Natural killer cell (primary cell): ENCODE data around the gene COL6A3. TPM values are rescaled to one million over a fixed set of nuclear protein-coding genes. Genes with fewer than 3 reads are reported as not detected.

Source experiments
- ATAC-seq, 3 donors: fragments of 150-1000 bp in 2 of 3; fragments of 200-7000 bp in 1 of 3; cut with Tn5 transposase; 1 replicate in 1 of 3; 2 replicates in 2 of 3; pipeline ENCODE4 v1.10.0; 2021; ENCODE audit warnings: mild to moderate bottlenecking in 2 of 3, moderate library complexity in 2 of 3
- DNase-seq, 2 donors: peaks; one replicate each; pipeline versions ENCODE4 v3.0.0 to v3.0.0-alpha.2; 2013 to 2021; ENCODE audit warnings: mixed read lengths in 1 of 2
- H3K27ac ChIP-seq: one replicate; pipeline ENCODE4 v1.5.1; 2013; ENCODE audit warnings: mild to moderate bottlenecking, low read length
- H3K27me3 ChIP-seq: one replicate; pipeline ENCODE4 v1.6.1; 2013; ENCODE audit warnings: low read length; ENCODE audit not compliant: control insufficient read depth, insufficient read depth
- H3K36me3 ChIP-seq: one replicate; pipeline ENCODE4 v1.6.1; 2013; ENCODE audit warnings: low read length; ENCODE audit not compliant: control insufficient read depth, insufficient read depth
- H3K4me1 ChIP-seq: one replicate; pipeline ENCODE4 v1.6.1; 2013; ENCODE audit warnings: low read length; ENCODE audit not compliant: control insufficient read depth, insufficient read depth
- H3K4me3 ChIP-seq: one replicate; pipeline ENCODE4 v1.5.1; 2013; ENCODE audit warnings: low read length
- H3K9me3 ChIP-seq: one replicate; pipeline ENCODE4 v1.6.1; 2013; ENCODE audit warnings: low read length; ENCODE audit not compliant: control insufficient read depth, insufficient read depth
- H3K27ac Mint-ChIP-seq, 2 donors: one replicate each; pipeline ENCODE4 v1.8.0; 2022; ENCODE audit warnings: mild to moderate bottlenecking in 2 of 2, mixed read lengths in 2 of 2, moderate library complexity in 1 of 2
- H3K27me3 Mint-ChIP-seq, 2 donors: one replicate each; pipeline ENCODE4 v1.8.0; 2022; ENCODE audit warnings: low read depth in 2 of 2, mixed read lengths in 2 of 2
- H3K36me3 Mint-ChIP-seq: one replicate; pipeline ENCODE4 v1.8.0; 2022; ENCODE audit warnings: mixed read lengths
- H3K4me1 Mint-ChIP-seq, 2 donors: one replicate each; pipeline ENCODE4 v1.8.0; 2022; ENCODE audit warnings: mixed read lengths in 2 of 2
- H3K4me3 Mint-ChIP-seq: one replicate; pipeline ENCODE4 v1.8.0; 2022; ENCODE audit warnings: mild to moderate bottlenecking, moderate library complexity, mixed read lengths
- H3K9me3 Mint-ChIP-seq, 2 donors: one replicate each; pipeline ENCODE4 v1.8.0; 2022; ENCODE audit warnings: mixed read lengths in 2 of 2
- WGBS: methylation state at CpG from one replicate; pipeline ENCODE4 v1.1.7; 2013; ENCODE audit warnings: missing lambda C conversion rate; ENCODE audit not compliant: insufficient coverage; 5-methylcytosine and 5-hydroxymethylcytosine counted together
- intact Hi-C: fragments of 100-400 bp; cut with micrococcal nuclease; formaldehyde crosslinking; loops from one replicate; pipeline ENCODE4 v1.14.2; 2022
- total RNA-seq, 4 donors: library from RNA; stranded (reverse); fragments of 120-200 nt in 1 of 4; gene quantifications; one replicate each; pipeline versions ENCODE4 v1.2.3 to v1.2.4, GENCODE V29; 2013 to 2022
- TF ChIP-seq, protein P1 (sequence below): fragments of 200-600 bp; IDR thresholded peaks from one replicate; pipeline ENCODE4 v1.8.0; 2022; ENCODE audit warnings: antibody characterized with exemption

The COL6A3 gene
- total RNA-seq, 3 donors from 2014 or later (not counting 1 experiment from before 2014, with no cell fraction given): 0.10 to 0.31 (median 0.29) TPM

DNA sequence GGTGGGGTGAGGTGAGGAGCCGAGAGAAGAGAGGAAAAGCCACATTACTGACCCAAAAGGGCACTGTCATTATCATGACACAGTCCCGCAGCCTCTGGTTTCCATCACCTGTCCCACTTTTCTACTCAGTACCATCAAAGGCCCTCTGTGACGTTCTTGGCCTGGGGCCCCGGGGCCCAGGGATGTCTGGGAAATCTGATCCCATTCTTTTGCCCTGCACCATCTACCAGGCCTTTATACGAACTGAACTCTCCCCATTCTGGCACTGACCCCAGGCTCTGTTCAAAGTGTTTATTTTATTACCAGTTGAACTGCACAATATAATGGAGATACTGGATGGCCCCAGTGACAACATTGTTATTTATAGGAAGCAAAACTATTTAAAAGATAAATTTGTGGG, 89.1 kb downstream of the COL6A3 start:
- no peaks in the 10 kb centered on the region for H3K9me3 Mint-ChIP-seq
- intact Hi-C loops: no loop called here
- TF ChIP-seq, protein P1, sequence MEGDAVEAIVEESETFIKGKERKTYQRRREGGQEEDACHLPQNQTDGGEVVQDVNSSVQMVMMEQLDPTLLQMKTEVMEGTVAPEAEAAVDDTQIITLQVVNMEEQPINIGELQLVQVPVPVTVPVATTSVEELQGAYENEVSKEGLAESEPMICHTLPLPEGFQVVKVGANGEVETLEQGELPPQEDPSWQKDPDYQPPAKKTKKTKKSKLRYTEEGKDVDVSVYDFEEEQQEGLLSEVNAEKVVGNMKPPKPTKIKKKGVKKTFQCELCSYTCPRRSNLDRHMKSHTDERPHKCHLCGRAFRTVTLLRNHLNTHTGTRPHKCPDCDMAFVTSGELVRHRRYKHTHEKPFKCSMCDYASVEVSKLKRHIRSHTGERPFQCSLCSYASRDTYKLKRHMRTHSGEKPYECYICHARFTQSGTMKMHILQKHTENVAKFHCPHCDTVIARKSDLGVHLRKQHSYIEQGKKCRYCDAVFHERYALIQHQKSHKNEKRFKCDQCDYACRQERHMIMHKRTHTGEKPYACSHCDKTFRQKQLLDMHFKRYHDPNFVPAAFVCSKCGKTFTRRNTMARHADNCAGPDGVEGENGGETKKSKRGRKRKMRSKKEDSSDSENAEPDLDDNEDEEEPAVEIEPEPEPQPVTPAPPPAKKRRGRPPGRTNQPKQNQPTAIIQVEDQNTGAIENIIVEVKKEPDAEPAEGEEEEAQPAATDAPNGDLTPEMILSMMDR: no peak
- WGBS: 87% methylated on average over 4 of the region's 5 CpGs
- no peak overlapping the region for H3K4me3 ChIP-seq
- ATAC-seq (no peak), DNase-seq (no peak)
- no peaks in the 10 kb centered on the region for H3K36me3 ChIP-seq
- no peaks in the 10 kb centered on the region for H3K4me1 Mint-ChIP-seq
- no peaks in the 10 kb centered on the region for H3K9me3 ChIP-seq
- H3K27me3 Mint-ChIP-seq: peaks cover 10 to 22% of the 10 kb centered on the region in 2 donors
- no peaks in the 10 kb centered on the region for H3K36me3 Mint-ChIP-seq
- no peak overlapping the region for H3K27ac Mint-ChIP-seq
- no peaks in the 10 kb centered on the region for H3K27me3 ChIP-seq
- no peak overlapping the region for H3K27ac ChIP-seq
- H3K4me3 Mint-ChIP-seq: no peak overlapping the region
- no peaks in the 10 kb centered on the region for H3K4me1 ChIP-seq

DNA sequence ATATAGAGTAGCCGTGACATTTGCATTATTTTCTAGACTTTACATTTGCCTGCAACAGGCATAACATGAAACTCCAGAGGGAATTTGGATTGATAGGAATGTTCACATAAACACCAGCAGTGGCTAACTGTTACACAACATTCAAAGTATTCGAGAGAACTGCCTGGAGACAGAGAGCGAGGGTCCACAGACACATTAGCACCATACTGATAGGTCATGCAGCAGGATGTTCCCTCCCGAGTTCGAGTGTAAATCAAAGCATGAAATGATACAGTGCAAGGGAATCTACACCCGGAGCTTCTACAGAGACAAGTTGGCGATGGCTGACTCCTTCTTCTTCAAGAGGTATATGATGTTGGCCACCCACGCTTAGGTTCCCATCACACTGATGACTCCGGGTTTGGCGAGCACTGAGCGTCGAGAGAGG, 89.5 kb downstream of the COL6A3 start:
- H3K9me3 ChIP-seq: no peaks in the 10 kb centered on the region
- WGBS: 94% methylated on average over 11 of the region's 12 CpGs
- H3K36me3 Mint-ChIP-seq: no peaks in the 10 kb centered on the region
- no peak overlapping the region for H3K27ac ChIP-seq
- no peak overlapping the region for H3K4me3 ChIP-seq
- intact Hi-C loops: no loop called here
- no peaks in the 10 kb centered on the region for H3K36me3 ChIP-seq
- no peak for ATAC-seq
- H3K9me3 Mint-ChIP-seq: no peaks in the 10 kb centered on the region
- H3K27ac Mint-ChIP-seq: no peak overlapping the region
- TF ChIP-seq, protein P1: no peak
- H3K4me3 Mint-ChIP-seq: no peak overlapping the region
- H3K4me1 ChIP-seq: no peaks in the 10 kb centered on the region
- no peaks in the 10 kb centered on the region for H3K27me3 ChIP-seq
- peaks cover 9 to 24% of the 10 kb centered on the region in 2 donors for H3K27me3 Mint-ChIP-seq
- DNase-seq: no peak
- H3K4me1 Mint-ChIP-seq: no peaks in the 10 kb centered on the region

DNA sequence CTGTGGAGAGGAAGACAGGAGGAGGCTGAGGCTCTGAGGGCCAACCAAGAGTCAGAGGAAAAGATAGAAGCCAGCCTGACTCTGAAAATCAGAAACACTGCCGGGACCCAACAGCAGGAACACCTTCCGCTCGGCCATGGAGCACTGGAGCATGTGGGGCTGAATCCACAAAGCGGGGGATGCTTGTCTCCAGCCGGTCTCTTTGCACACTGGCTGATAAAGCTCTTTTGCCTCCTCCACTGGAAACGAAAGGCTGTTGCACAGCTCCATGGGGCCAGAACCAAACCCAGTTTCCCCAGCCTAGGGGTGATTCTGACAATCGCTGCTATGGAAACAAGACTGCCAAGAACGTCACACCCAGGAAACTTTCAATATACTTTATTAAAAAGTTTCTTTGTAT, 90.3 kb downstream of the COL6A3 start:
- intact Hi-C loops: no loop called here
- DNase-seq: no peak
- Mint-ChIP-seq H3K27me3 (peaks cover 10 to 24% of the 10 kb centered on the region in 2 donors), H3K36me3 (no peaks in the 10 kb centered on the region), H3K4me1 (no peaks in the 10 kb centered on the region), H3K27ac (no peak overlapping the region), H3K4me3 (no peak overlapping the region), H3K9me3 (no peaks in the 10 kb centered on the region)
- H3K4me3 ChIP-seq: no peak overlapping the region
- no peaks in the 10 kb centered on the region for H3K36me3 ChIP-seq
- TF ChIP-seq, protein P1: no peak
- H3K4me1 ChIP-seq: no peaks in the 10 kb centered on the region
- ATAC-seq: no peak
- no peaks in the 10 kb centered on the region for H3K9me3 ChIP-seq
- no peak overlapping the region for H3K27ac ChIP-seq
- no peaks in the 10 kb centered on the region for H3K27me3 ChIP-seq
- 91% methylated on average over 7 of the region's 8 CpGs for WGBS

DNA sequence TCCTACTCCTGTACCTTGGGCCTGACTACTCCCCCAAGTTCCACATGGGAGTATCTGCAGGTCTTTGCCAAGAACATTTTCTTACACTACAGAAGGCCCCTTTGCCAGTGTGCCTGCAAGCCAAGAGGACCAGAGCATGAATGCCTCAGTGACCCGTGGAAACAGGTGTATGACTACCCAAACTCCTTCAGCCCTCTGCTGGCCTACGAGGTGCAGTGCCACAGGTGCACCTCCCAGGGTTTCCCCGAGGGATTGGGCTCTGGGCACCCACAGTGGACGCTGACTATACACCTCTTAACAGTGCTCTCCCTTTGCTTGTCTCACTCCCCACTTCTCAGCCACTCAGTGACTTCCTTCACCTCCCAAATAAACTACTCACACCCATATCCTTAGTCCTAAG, 91.4 kb downstream of the COL6A3 start:
- ATAC-seq: peak in 1 of 3 donors; percentile 21
- H3K4me3 ChIP-seq: no peak overlapping the region
- H3K4me3 Mint-ChIP-seq: no peak overlapping the region
- no peaks in the 10 kb centered on the region for H3K9me3 ChIP-seq
- H3K36me3 ChIP-seq: no peaks in the 10 kb centered on the region
- H3K4me1 ChIP-seq: no peaks in the 10 kb centered on the region
- no peaks in the 10 kb centered on the region for H3K27me3 ChIP-seq
- H3K9me3 Mint-ChIP-seq: no peaks in the 10 kb centered on the region
- peaks cover 14 to 24% of the 10 kb centered on the region in 2 donors for H3K27me3 Mint-ChIP-seq
- no peak overlapping the region for H3K27ac Mint-ChIP-seq
- no peaks in the 10 kb centered on the region for H3K36me3 Mint-ChIP-seq
- TF ChIP-seq, protein P1: no peak
- no peaks in the 10 kb centered on the region for H3K4me1 Mint-ChIP-seq
- H3K27ac ChIP-seq: no peak overlapping the region
- WGBS: 37% methylated on average over 4 of the region's 4 CpGs
- DNase-seq: no peak
- intact Hi-C loops: no loop called here
